HCT116 (cell line): ENCODE data around the gene ECM1. TPM values are rescaled to one million over a fixed set of nuclear protein-coding genes. Genes with fewer than 3 reads are reported as not detected.

Experiments used
- ATAC-seq: fragments of 200-7000 bp; cut with Tn5 transposase; 2 replicates; pipeline ENCODE4 v1.9.1; 2020; ENCODE audit warnings: mild to moderate bottlenecking, moderate library complexity
- BruUV-seq: library from RNA; stranded (reverse); fragments of 400-500 nt; replicated peaks from 2 replicates; lab custom pipeline; 2021; lab: Mats Ljungman, UMichigan
- CTCF ChIA-PET: fragments of 300-600 bp; sonication (Branson Sonifier 250); formaldehyde crosslinking; loops from one replicate; lab custom pipeline; 2021; ENCODE audit warnings: antibody characterized with exemption; lab: Charles Lee
- POLR2A ChIA-PET: fragments of 300-600, 350-600 bp; sonication (Branson Sonifier 250); formaldehyde crosslinking; loops from one replicate; lab custom pipeline; 2021; ENCODE audit warnings: antibody characterized with exemption; lab: Charles Lee
- RAD21 ChIA-PET, 2 experiments: fragments of 300-600 bp; sonication (Branson Sonifier 250); formaldehyde crosslinking; loops; one replicate each; lab custom pipeline; 2023; ENCODE audit warnings: low total read pairs in 2 of 2; ENCODE audit not compliant: uncharacterized antibody in 2 of 2, unreplicated experiment in 2 of 2, low non-redundant PET in 1 of 2; lab: Charles Lee
- DNase-seq: peaks from one replicate; pipeline ENCODE4 v3.0.0-alpha.2; 2010; ENCODE audit warnings: low read depth, low spot score
- H2AFZ ChIP-seq: fragments of 200-600 bp; shearing (Covaris generic), sonication (generic); 2 replicates; pipeline ENCODE4 v1.6.1; 2017; ENCODE audit warnings: low read depth, mixed run types, mixed read lengths, antibody characterized with exemption, low read length; ENCODE audit not compliant: poor library complexity, severe bottlenecking
- H3K27ac ChIP-seq: 2 replicates; pipeline ENCODE4 v1.5.1; 2012; ENCODE audit warnings: low read depth, low read length
- H3K27me3 ChIP-seq: fragments of 200-600 bp; sonication (generic); 2 replicates; pipeline ENCODE4 v1.6.1; 2016; ENCODE audit warnings: mixed run types, low read length, mixed read lengths; ENCODE audit not compliant: insufficient read depth
- H3K36me3 ChIP-seq, 2 experiments: fragments of 200-500 bp in 1 of 2; fragments of 200-600 bp in 1 of 2; sonication (Bioruptor generic) in 1 of 2; sonication (generic) in 1 of 2; 2 replicates each; pipeline versions ENCODE4 v1.5.1 to v1.6.1; 2014 to 2016; ENCODE audit warnings: low read length in 2 of 2, inconsistent platforms in 1 of 2, mixed read lengths in 1 of 2, mixed run types in 1 of 2; ENCODE audit not compliant: insufficient read depth in 2 of 2, control insufficient read depth in 1 of 2
- H3K4me1 ChIP-seq, 2 experiments: fragments of 200-600 bp in 1 of 2; sonication (generic) in 1 of 2; 2 replicates each; pipeline versions ENCODE4 v1.5.1 to v1.6.1; 2012 to 2017; ENCODE audit warnings: low read length in 2 of 2, inconsistent platforms in 1 of 2, mild to moderate bottlenecking in 1 of 2, mixed read lengths in 1 of 2, mixed run types in 1 of 2, moderate library complexity in 1 of 2; ENCODE audit not compliant: insufficient read depth in 2 of 2, control insufficient read depth in 1 of 2
- H3K4me2 ChIP-seq: fragments of 200-600 bp; sonication (generic); 2 replicates; pipeline ENCODE4 v1.6.1; 2017; ENCODE audit warnings: mixed run types, low read length, mixed read lengths
- H3K4me3 ChIP-seq, 2 experiments: fragments of 200-600 bp in 1 of 2; sonication (generic) in 1 of 2; replicated peaks in 1 of 2; 2 replicates each; pipeline ENCODE4 v1.5.1; 2011 to 2016; ENCODE audit warnings: low read length in 2 of 2, control low read depth in 1 of 2, low read depth in 1 of 2, mild to moderate bottlenecking in 1 of 2, mixed read lengths in 1 of 2, mixed run types in 1 of 2
- H3K79me2 ChIP-seq: fragments of 200-600 bp; sonication (generic); 2 replicates; pipeline ENCODE4 v1.6.1; 2017; ENCODE audit warnings: mild to moderate bottlenecking, mixed run types, low read length, moderate library complexity, mixed read lengths; ENCODE audit not compliant: insufficient read depth
- H3K9ac ChIP-seq: fragments of 200-600 bp; sonication (generic); 2 replicates; pipeline ENCODE4 v1.6.1; 2016; ENCODE audit warnings: low read length, mixed read lengths
- H3K9me2 ChIP-seq: fragments of 200-600 bp; sonication (generic), shearing (Covaris generic); 2 replicates; pipeline ENCODE4 v1.6.1; 2017; ENCODE audit warnings: mixed run types, mild to moderate bottlenecking, moderate library complexity; ENCODE audit not compliant: insufficient read depth
- H3K9me3 ChIP-seq, 2 experiments: fragments of 200-500 bp in 1 of 2; fragments of 200-600 bp in 1 of 2; sonication (Bioruptor generic) in 1 of 2; sonication (generic) in 1 of 2; 2 replicates each; pipeline ENCODE4 v1.6.1; 2014 to 2017; ENCODE audit warnings: low read length in 2 of 2, mixed read lengths in 2 of 2, inconsistent platforms in 1 of 2, low read depth in 1 of 2, mild to moderate bottlenecking in 1 of 2, mixed run types in 1 of 2, moderate library complexity in 1 of 2; ENCODE audit not compliant: control insufficient read depth in 1 of 2, insufficient read depth in 1 of 2
- H4K20me1 ChIP-seq: fragments of 200-600 bp; sonication (generic), shearing (Covaris generic); 2 replicates; pipeline ENCODE4 v1.6.1; 2017; ENCODE audit warnings: mixed run types, mild to moderate bottlenecking, moderate library complexity; ENCODE audit not compliant: insufficient read depth
- CBX3 ChIP-seq: IDR thresholded peaks from 2 replicates; pipeline ENCODE4 v1.6.1; 2012; ENCODE audit warnings: low read depth
- ELF1 ChIP-seq: IDR thresholded peaks from 2 replicates; pipeline ENCODE4 v1.6.1; 2012; ENCODE audit warnings: low read depth, borderline replicate concordance
- JUND ChIP-seq: IDR thresholded peaks from 2 replicates; pipeline ENCODE4 v1.6.1; 2012
- MAX ChIP-seq: IDR thresholded peaks from 2 replicates; pipeline ENCODE4 v1.6.1; 2012
- ZFX ChIP-seq: fragments of 450-650 bp; IDR thresholded peaks from 2 replicates; pipeline ENCODE4 v1.6.1; 2017
- intact Hi-C: fragments of 100-400 bp; cut with micrococcal nuclease; formaldehyde crosslinking; loops from 2 replicates; pipeline ENCODE4 v1.10.0; 2022
- total RNA-seq: library from RNA; stranded (reverse); gene quantifications from one replicate; pipeline ENCODE4 v1.2.1, GENCODE V29; 2021; ENCODE audit not compliant: unreplicated experiment
- TF ChIP-seq, protein P1 (sequence below): IDR thresholded peaks from 2 replicates; pipeline ENCODE4 v1.6.1; 2011; ENCODE audit warnings: mild to moderate bottlenecking, low read length, moderate library complexity; ENCODE audit not compliant: insufficient replicate concordance; ENCODE audit errors: extremely low read depth

Gene ECM1
- total RNA-seq, 1 experiment from 2014 or later, result 2.0 TPM

DNA sequence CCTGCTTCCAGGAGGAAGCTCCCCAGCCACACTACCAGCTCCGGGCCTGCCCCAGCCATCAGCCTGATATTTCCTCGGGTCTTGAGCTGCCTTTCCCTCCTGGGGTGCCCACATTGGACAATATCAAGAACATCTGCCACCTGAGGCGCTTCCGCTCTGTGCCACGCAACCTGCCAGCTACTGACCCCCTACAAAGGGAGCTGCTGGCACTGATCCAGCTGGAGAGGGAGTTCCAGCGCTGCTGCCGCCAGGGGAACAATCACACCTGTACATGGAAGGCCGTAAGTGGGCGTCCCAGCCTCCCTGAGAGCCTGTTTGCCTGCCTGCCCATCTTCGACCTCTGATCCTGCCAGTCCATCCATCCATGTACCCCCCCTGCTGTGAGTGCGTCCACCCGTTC, 3.6 kb downstream of the ECM1 start:
- no peaks in the 10 kb centered on the region for H4K20me1 ChIP-seq
- H3K36me3 ChIP-seq, result peaks cover 0 to 5% of the 10 kb centered on the region in 2 experiments; a peak in 1 of 4 replicates
- RAD21 ChIA-PET, result no interaction called here
- H3K79me2 ChIP-seq, result no peaks in the 10 kb centered on the region
- no TSS peak for BruUV-seq
- no peaks in the 10 kb centered on the region for H3K27me3 ChIP-seq
- no peak for TF ChIP-seq ZFX
- H3K4me3 ChIP-seq, result no peak overlapping the region
- H3K4me1 ChIP-seq, result peaks cover 17 to 31% of the 10 kb centered on the region in 2 experiments
- H3K9me2 ChIP-seq, result no peaks in the 10 kb centered on the region
- DNase-seq (no peak), ATAC-seq (no peak)
- H3K4me2 ChIP-seq, result no peak overlapping the region
- H3K9ac ChIP-seq, result no peak overlapping the region
- no peak overlapping the region for H3K27ac ChIP-seq
- POLR2A ChIA-PET, result no interaction called here
- no peaks in the 10 kb centered on the region for H3K9me3 ChIP-seq
- CTCF ChIA-PET, result no interaction called here
- H2AFZ ChIP-seq, result no peak overlapping the region
- intact Hi-C loops, result no loop called here

GRCh38 chr1:150511985-150512660, 4.2 kb downstream of the ECM1 start:
- no peaks in the 10 kb centered on the region for H3K36me3 ChIP-seq
- intact Hi-C loops, result no loop called here
- H3K9ac ChIP-seq, result no peak overlapping the region
- CTCF ChIA-PET, result no interaction called here
- H4K20me1 ChIP-seq, result no peaks in the 10 kb centered on the region
- POLR2A ChIA-PET, result interaction anchor here (0.6 kb wide), 1 partner anchor 188 kb away, joined by 3 read pairs; no protein-coding TSS in a partner anchor
- H3K4me3 ChIP-seq, result no peak overlapping the region
- H3K4me1 ChIP-seq, result peaks cover 19 to 35% of the 10 kb centered on the region in 2 experiments
- H3K27me3 ChIP-seq, result no peaks in the 10 kb centered on the region
- H3K4me2 ChIP-seq, result no peak overlapping the region
- H3K9me2 ChIP-seq, result no peaks in the 10 kb centered on the region
- H3K27ac ChIP-seq, result no peak overlapping the region
- no peaks in the 10 kb centered on the region for H3K79me2 ChIP-seq
- H2AFZ ChIP-seq, result no peak overlapping the region
- ATAC-seq, result no peak
- TF ChIP-seq JUND (no peak), MAX (no peak), ELF1 (no peak), CBX3 (no peak)
- TF ChIP-seq, protein P1, sequence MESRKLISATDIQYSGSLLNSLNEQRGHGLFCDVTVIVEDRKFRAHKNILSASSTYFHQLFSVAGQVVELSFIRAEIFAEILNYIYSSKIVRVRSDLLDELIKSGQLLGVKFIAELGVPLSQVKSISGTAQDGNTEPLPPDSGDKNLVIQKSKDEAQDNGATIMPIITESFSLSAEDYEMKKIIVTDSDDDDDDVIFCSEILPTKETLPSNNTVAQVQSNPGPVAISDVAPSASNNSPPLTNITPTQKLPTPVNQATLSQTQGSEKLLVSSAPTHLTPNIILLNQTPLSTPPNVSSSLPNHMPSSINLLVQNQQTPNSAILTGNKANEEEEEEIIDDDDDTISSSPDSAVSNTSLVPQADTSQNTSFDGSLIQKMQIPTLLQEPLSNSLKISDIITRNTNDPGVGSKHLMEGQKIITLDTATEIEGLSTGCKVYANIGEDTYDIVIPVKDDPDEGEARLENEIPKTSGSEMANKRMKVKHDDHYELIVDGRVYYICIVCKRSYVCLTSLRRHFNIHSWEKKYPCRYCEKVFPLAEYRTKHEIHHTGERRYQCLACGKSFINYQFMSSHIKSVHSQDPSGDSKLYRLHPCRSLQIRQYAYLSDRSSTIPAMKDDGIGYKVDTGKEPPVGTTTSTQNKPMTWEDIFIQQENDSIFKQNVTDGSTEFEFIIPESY, result no peak
- no peaks in the 10 kb centered on the region for H3K9me3 ChIP-seq
- RAD21 ChIA-PET, result no interaction called here
- no peak for DNase-seq
- no TSS peak for BruUV-seq
